Activated CD8-positive, alpha-beta T cell treated with anti-CD3 and anti-CD28 coated beads for 36 hours (primary cell): ENCODE data around the gene TMEM53. TPM values are rescaled to one million over a fixed set of nuclear protein-coding genes. Genes with fewer than 3 reads are reported as not detected.

Source experiments
- ATAC-seq: fragments of 200-7000 bp; cut with Tn5 transposase; one replicate; pipeline ENCODE4 v1.10.0; 2021; ENCODE audit warnings: mild to moderate bottlenecking, moderate library complexity
- CTCF ChIA-PET: fragments of 350-600 bp; sonication (Branson Sonifier 250); formaldehyde crosslinking; loops from one replicate; lab custom pipeline; 2021; ENCODE audit warnings: antibody characterized with exemption; lab: Charles Lee
- POLR2A ChIA-PET: fragments of 350-600 bp; sonication (Branson Sonifier 250); formaldehyde crosslinking; loops from one replicate; lab custom pipeline; 2021; ENCODE audit warnings: antibody characterized with exemption; lab: Charles Lee
- DNase-seq: peaks from one replicate; pipeline ENCODE4 v3.0.0-alpha.2; 2020
- H3K27ac Mint-ChIP-seq: one replicate; pipeline ENCODE4 v1.8.0; 2021; ENCODE audit warnings: mild to moderate bottlenecking, mixed read lengths
- H3K27me3 Mint-ChIP-seq: one replicate; pipeline ENCODE4 v1.8.0; 2021; ENCODE audit warnings: mixed read lengths
- H3K36me3 Mint-ChIP-seq: one replicate; pipeline ENCODE4 v1.8.0; 2021; ENCODE audit warnings: low read depth, mixed read lengths
- H3K4me1 Mint-ChIP-seq: one replicate; pipeline ENCODE4 v1.8.0; 2021; ENCODE audit warnings: low read depth, mixed read lengths
- H3K4me3 Mint-ChIP-seq: one replicate; pipeline ENCODE4 v1.8.0; 2021; ENCODE audit warnings: mild to moderate bottlenecking, moderate library complexity, mixed read lengths
- H3K9me3 Mint-ChIP-seq: one replicate; pipeline ENCODE4 v1.8.0; 2021; ENCODE audit warnings: mixed read lengths
- intact Hi-C: fragments of 100-400 bp; cut with micrococcal nuclease; formaldehyde crosslinking; loops from one replicate; pipeline ENCODE4 v1.10.0; 2022
- total RNA-seq, 2 experiments: library from RNA; stranded (reverse); gene quantifications; one replicate each; pipeline ENCODE4 v1.2.3, GENCODE V29; 2021
- TF ChIP-seq, protein P1 (sequence below): fragments of 200-600 bp; IDR thresholded peaks from one replicate; pipeline ENCODE4 v1.8.0; 2022; ENCODE audit warnings: antibody characterized with exemption, mild to moderate bottlenecking

The TMEM53 gene
- total RNA-seq, 2 experiments from 2014 or later, result 2.3 to 3.5 TPM

DNA sequence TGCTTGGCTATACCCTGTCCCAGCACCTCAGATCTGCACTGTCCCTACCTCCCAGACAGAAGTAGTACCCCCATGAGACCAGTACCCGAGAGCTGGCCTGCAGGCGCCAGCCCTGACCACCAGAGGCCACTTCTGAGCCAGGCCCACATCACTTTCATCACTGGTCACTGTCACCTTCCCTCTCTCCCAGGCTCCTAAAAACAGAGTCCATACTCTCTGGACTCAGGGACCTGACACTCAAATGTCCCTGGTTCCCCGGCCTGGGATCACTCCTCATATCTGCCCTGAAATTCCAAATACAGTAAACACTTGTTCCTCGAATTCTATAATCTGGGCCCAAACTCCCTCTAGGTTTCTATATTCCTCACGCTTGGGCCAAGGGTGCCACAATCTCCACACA, 18.7 kb downstream of the TMEM53 start:
- DNase-seq (peak; percentile 40), ATAC-seq (peak; percentile 49)
- H3K36me3 Mint-ChIP-seq, result peaks cover 1% of the 10 kb centered on the region
- no peaks in the 10 kb centered on the region for H3K27me3 Mint-ChIP-seq
- intact Hi-C loops, result no loop called here
- no peaks in the 10 kb centered on the region for H3K9me3 Mint-ChIP-seq
- TF ChIP-seq, protein P1, sequence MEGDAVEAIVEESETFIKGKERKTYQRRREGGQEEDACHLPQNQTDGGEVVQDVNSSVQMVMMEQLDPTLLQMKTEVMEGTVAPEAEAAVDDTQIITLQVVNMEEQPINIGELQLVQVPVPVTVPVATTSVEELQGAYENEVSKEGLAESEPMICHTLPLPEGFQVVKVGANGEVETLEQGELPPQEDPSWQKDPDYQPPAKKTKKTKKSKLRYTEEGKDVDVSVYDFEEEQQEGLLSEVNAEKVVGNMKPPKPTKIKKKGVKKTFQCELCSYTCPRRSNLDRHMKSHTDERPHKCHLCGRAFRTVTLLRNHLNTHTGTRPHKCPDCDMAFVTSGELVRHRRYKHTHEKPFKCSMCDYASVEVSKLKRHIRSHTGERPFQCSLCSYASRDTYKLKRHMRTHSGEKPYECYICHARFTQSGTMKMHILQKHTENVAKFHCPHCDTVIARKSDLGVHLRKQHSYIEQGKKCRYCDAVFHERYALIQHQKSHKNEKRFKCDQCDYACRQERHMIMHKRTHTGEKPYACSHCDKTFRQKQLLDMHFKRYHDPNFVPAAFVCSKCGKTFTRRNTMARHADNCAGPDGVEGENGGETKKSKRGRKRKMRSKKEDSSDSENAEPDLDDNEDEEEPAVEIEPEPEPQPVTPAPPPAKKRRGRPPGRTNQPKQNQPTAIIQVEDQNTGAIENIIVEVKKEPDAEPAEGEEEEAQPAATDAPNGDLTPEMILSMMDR, result peak; percentile 54
- no peak overlapping the region for H3K4me3 Mint-ChIP-seq
- H3K27ac Mint-ChIP-seq, result no peak overlapping the region
- ChIA-PET CTCF (interaction anchor here (0.7 to 1.6 kb wide), 6 partner anchors 13 to 60 kb away, joined by 3 to 7 read pairs (median 3); no protein-coding TSS in a partner anchor), POLR2A (interaction anchor here (1.1 kb wide), 1 partner anchor 24 kb away, joined by 4 read pairs; no protein-coding TSS in a partner anchor)
- no peaks in the 10 kb centered on the region for H3K4me1 Mint-ChIP-seq

DNA sequence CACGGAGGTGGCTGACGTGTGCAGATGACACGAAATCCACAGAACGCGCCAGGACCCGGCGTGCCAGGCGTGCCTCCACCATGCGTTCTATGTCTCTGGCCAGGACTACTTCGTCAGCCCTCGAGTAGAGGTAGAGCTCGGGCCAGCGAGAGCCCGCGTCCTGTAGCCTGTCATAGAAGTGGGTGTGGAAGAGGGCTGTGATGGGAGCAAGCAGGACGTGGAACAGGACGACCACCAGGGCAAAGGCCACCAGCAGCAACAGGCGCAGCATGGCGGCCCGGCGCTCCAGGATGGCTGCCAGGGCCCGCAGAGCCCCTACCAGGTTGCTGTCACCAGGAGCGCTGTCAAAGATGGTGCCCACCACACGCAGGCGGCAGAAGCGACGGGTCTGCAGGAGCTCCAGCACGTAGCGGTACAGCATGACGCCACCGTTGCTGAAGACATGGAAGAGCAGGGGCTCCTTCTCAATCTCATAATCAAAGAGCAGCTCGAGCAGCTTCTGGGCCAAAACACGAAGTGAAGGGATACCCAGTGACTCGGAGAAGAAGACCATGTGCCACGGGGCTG, 19.6 kb downstream of the TMEM53 start:
- Mint-ChIP-seq H3K4me3 (no peak overlapping the region), H3K36me3 (peaks cover 4% of the 10 kb centered on the region), H3K9me3 (no peaks in the 10 kb centered on the region), H3K27me3 (no peaks in the 10 kb centered on the region), H3K27ac (no peak overlapping the region), H3K4me1 (no peaks in the 10 kb centered on the region)
- ChIA-PET POLR2A (interaction anchor here (1.1 kb wide), 1 partner anchor 23 kb away, joined by 4 read pairs; no protein-coding TSS in a partner anchor), CTCF (interaction anchor here (1.1 to 1.6 kb wide), 3 partner anchors 13 to 38 kb away, joined by 3 to 7 read pairs (median 4); no protein-coding TSS in a partner anchor)
- intact Hi-C loops, result no loop called here
- DNase-seq, result no peak
- ATAC-seq, result no peak
- TF ChIP-seq, protein P1, result no peak

DNA sequence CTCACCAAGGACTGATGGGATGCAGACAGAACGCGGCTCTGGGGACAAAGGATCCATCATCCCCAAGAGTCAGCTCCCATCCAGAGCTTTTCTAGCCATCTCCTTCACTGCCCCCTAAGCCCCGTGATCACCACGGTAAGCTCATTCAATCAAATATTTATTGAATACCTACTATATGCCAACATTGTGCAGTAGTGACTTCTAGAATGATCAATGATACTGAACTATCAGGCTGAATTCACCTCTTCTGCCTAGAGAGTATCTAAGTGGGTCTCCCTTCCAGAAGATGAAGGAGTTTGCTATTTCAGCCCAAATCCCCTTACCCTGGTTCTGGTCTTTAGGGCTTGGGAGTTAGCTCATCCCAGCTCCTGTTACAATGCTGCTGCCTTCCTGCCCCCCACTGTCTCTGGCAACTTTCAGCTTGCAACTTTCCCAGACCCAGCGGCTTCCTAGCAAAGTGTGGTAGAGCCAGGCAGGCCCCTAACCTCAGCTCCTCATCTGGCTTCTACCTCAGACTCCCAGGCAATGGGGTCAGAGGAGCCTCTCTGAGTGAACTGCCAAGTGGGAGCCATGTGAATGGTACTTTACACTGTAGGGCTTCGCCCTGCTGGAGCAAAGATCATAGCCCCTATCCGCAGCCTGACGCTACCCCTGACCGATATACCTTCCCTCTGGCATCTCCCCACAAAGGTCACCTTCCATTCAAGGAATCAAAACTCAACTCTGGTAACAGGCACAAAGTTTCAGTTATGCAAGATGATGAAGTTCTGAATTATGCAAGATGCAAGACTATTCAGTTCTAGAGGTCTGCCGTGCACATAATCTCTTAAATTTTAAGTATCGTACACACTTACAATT, 20.9 kb downstream of the TMEM53 start:
- ChIA-PET CTCF (interaction anchor here (0.6 to 5.2 kb wide), 46 partner anchors 10 to 1092 kb away, joined by 3 to 156 read pairs (median 4); partner anchors contain the start of genes ARMH1, BTBD19, DMAP1 and TMEM53), POLR2A (interaction anchor here (0.7 to 3.7 kb wide), 6 partner anchors 9 to 274 kb away, joined by 3 to 22 read pairs (median 12); no protein-coding TSS in a partner anchor)
- H3K27ac Mint-ChIP-seq, result no peak overlapping the region
- no peak for DNase-seq
- no peaks in the 10 kb centered on the region for H3K27me3 Mint-ChIP-seq
- H3K36me3 Mint-ChIP-seq, result peaks cover 7% of the 10 kb centered on the region
- no peak overlapping the region for H3K4me3 Mint-ChIP-seq
- H3K4me1 Mint-ChIP-seq, result no peaks in the 10 kb centered on the region
- no peaks in the 10 kb centered on the region for H3K9me3 Mint-ChIP-seq
- intact Hi-C loops, result loop anchor here (2.0 kb wide), 1 partner anchor 45 kb away; no protein-coding TSS in a partner anchor
- TF ChIP-seq, protein P1, result peak; percentile 41
- ATAC-seq, result peak; percentile 7

DNA sequence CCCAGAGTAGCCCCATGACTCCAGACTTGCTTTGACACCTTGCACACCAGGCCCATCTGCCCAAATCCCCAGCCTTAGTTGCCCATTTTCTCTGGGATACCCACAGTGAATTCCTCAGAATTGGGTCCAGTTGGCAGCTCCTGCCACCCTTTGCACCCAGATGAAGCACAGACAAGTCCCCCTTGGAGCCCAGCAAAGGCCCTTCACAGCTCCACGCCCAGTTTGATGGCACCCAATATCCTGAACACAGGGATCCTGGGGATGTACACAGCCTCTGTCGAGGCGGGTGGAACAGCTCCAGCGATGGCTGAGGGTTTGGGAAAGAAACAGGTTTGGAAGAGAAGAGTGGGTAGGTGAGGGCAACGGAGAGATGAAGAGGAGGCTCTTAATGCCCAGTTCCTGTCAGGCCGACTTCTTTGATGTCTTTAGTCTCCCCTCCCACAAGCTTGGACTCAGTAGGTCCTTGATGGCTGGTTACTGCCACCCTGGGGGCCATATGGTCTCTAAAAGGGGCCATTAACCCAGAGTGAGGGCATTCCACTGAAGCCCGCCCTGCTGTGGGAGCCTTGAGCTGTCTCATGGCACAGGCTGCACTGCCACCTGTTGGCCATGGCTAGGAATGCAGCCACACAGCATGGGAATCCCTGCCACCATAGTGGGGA, 21.7 kb downstream of the TMEM53 start:
- ATAC-seq (peak; percentile 98), DNase-seq (peak; percentile 84)
- no peak overlapping the region for H3K4me3 Mint-ChIP-seq
- peaks cover 7% of the 10 kb centered on the region for H3K36me3 Mint-ChIP-seq
- intact Hi-C loops, result loop anchor here (2.0 kb wide), 1 partner anchor 44 kb away; no protein-coding TSS in a partner anchor
- TF ChIP-seq, protein P1, result peak; percentile 85
- H3K9me3 Mint-ChIP-seq, result no peaks in the 10 kb centered on the region
- ChIA-PET CTCF (interaction anchor here (0.6 to 5.2 kb wide), 56 partner anchors 7 to 1091 kb away, joined by 3 to 156 read pairs (median 4); partner anchors contain the start of genes ARMH1, BTBD19, DMAP1 and TMEM53), POLR2A (interaction anchor here (0.7 to 3.7 kb wide), 8 partner anchors 10 to 274 kb away, joined by 3 to 22 read pairs (median 4); no protein-coding TSS in a partner anchor)
- no peaks in the 10 kb centered on the region for H3K4me1 Mint-ChIP-seq
- H3K27me3 Mint-ChIP-seq, result no peaks in the 10 kb centered on the region
- no peak overlapping the region for H3K27ac Mint-ChIP-seq
